ENCODE measurements around the gene DLG4.
A peak's percentile ranks its signal among the peaks of the same experiment; 100 is the strongest.

The DLG4 gene

GRCh38 chr17:7233701-7234082 lies 14.1 kb upstream of the DLG4 start:
- DNase-seq (ENCODE audit: low spot score) = no peak
- FAIRE-seq = no peak

DNA sequence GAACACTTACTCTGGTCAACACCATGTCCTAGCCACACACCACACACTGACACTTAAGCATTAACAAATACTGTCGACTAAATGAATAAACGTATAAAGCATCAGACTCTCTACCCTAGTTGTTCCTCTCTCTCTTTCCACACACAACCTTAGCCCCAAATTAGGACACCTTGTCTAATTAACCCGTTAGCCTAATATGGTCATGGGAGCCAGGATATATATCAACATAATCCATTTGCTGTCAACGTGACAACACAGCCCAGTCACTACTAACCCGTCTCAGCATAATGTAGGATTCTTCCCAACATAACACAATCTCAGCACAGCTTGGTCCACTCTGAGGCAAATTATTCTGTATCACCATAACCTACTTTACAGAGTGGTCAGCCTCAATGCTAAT lies 12.5 kb upstream of the DLG4 start:
- FAIRE-seq (no peak), DNase-seq (ENCODE audit: low spot score) (no peak)

- no peak for DNase-seq (ENCODE audit: low spot score)
- FAIRE-seq = no peak
These were observed 9.9 kb upstream of the DLG4 start for GRCh38 chr17:7229504-7229903.

GRCh38 chr17:7228920-7229319 lies 9.3 kb upstream of the DLG4 start:
- FAIRE-seq = no peak
- DNase-seq (ENCODE audit: low spot score) = no peak

- DNase-seq (ENCODE audit: low spot score) (no peak), FAIRE-seq (no peak)
These were observed 7.4 kb upstream of the DLG4 start for GRCh38 chr17:7226721-7227710.

DNA sequence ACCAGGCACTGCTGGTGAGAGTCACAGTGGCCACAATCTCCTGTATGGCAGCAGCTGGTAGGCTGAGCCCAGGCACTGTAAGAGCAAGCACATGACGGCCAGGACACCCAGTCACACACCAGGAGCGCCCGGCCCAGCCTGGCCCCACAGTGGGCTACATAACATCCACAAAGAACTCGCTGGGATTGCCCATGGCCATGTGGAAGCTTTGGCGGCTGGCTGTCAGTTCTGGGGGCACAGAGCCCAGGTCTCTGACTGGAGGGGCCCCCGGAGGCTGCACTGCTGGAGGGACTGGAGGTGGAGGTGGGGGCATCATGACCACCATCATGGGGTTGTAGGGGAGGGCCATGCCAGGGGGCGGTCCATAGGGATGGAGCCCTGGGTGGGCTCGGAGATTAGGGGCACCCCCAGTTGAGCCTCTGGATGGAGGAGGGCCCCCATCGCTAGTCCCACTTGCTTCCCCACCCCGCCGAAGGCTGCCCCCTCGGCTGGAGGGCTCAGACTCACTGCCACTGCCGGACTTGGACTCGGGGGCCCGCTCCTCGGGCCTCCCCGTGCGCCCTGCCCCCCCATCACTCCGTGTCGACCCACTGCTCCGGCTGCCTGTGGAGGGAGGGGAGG lies 6.2 kb upstream of the DLG4 start:
- FAIRE-seq = no peak
- no peak for DNase-seq (ENCODE audit: low spot score)

DNA sequence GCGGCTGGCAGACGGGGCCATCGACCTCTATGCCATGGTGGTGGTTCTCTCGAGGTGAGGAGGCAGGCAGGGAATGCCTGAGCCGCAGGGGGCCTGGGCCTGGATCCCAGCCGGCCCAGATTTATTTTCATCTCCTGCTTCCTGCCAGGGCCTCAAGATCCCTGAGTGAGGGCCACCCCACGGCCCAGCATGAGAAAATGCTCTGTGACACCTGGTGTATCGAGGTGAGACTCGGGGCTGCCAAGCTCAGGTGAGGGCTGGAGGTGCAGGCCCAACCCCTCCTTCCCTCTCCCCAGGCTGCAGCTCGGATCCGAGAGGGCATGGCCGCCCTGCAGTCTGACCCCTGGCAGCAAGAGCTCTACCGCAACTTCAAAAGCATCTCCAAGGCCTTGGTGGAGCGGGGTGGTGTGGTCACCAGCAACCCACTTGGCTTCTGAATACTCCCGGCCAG lies 5.0 kb upstream of the DLG4 start:
- FAIRE-seq (no peak), DNase-seq (ENCODE audit: low spot score) (no peak)

DNA sequence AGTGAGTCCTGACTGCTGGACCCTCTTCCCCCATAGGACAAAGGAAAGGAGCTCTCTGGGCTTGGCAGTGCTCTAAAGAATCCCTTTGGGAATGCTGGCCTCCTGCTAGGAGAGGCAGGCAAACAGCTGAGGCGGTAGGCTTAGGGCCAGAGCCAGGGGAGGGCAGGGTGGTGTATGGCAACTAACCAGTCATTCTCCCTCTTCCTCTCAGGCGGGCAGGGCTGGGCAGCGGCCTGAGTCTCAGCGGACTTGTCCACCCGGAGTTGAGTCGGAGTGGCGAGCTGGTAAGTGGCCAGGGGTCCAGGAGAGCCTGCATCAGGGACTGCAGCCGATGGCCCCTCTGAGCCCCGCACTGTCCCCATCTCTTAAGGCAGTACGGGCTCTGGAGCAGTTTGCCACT lies 4.5 kb upstream of the DLG4 start:
- FAIRE-seq (no peak), DNase-seq (ENCODE audit: low spot score) (no peak)

GRCh38 chr17:7223375-7223774 lies 3.7 kb upstream of the DLG4 start:
- FAIRE-seq (no peak), DNase-seq (ENCODE audit: low spot score) (no peak)

DNA sequence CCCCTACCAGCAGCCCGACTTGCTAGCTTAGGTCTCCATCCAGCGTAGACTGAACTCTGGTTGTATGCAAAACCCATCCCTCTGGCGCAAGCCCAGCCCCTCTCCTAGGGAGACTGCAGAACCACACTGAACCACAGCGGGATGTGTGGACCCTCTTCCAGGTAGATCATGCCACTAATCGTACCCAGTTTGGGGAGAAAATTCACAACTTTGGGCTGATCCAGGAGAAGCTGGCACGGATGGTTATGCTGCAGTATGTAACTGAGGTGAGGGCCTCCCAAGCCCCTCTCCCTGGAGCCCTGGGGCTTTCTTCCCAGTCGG lies 3.3 kb upstream of the DLG4 start:
- no peak for FAIRE-seq
- DNase-seq (ENCODE audit: low spot score) = no peak

GRCh38 chr17:7222093-7222971 lies 2.7 kb upstream of the DLG4 start:
- DNase-seq (ENCODE audit: low spot score) = no peak
- FAIRE-seq = no peak

GRCh38 chr17:7221278-7222092 lies 1.8 kb upstream of the DLG4 start:
- no peak for FAIRE-seq
- DNase-seq (ENCODE audit: low spot score) = no peak

DNA sequence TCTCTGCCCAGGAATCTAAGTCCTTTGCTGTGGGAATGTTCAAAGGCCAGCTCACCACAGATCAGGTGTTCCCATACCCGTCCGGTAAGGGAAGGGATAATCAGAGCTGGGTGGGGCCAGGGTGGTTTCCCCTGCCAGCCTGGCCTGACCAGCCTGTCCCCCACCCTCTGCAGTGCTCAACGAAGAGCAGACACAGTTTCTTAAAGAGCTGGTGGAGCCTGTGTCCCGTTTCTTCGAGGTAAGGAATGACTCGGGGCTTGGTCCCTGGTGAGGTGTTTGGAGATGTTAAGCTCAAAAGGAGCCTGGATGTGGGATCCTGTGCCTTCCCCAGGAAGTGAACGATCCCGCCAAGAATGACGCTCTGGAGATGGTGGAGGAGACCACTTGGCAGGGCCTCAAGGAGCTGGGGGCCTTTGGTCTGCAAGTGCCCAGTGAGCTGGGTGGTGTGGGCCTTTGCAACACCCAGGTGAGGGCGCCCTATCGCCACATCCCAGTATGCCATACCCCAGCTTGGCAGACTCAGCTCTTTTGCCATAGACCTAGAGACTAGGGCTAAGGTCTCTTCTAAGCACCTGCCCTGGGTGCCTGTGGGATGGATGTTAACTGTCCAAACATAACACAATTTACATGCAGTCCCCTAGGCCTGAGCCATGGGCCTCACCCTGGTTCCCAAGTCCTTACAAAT lies 1.1 kb upstream of the DLG4 start:
- DNase-seq (ENCODE audit: low spot score) (peak; percentile 46), FAIRE-seq (no peak)

DNA sequence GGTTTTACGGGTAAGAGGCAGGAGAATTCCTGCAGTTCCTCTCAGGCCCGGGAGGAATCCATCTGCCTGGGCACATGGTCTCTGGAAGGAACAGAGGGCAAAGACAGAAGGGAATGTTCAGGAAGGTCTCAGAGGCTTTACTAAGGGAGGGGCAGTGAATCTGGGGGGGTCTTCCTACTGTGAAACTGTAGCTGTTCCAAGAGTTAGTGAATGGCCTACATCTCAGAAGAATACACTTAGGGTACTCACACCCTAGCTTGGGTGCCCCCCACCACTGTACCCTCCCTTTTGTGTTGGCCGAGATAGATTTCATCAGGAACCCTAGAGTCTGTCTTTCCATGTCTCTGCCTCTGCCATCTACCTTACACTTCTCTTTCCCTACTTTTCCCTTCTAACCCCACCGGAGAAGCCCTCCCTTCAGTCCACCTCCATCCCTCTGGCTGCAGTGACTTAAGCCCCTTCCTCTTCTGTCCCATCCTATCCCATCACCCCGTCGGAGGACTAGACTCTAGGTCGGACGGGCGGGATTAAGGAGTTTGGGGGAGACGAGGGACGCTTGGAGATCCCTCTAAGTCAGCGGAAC lies 316 bp downstream of the DLG4 start:
- no peak for DNase-seq (ENCODE audit: low spot score)
- peak; percentile 13 for FAIRE-seq

GRCh38 chr17:7218758-7219157 lies 878 bp downstream of the DLG4 start:
- DNase-seq (ENCODE audit: low spot score) = no peak
- FAIRE-seq = no peak

DNA sequence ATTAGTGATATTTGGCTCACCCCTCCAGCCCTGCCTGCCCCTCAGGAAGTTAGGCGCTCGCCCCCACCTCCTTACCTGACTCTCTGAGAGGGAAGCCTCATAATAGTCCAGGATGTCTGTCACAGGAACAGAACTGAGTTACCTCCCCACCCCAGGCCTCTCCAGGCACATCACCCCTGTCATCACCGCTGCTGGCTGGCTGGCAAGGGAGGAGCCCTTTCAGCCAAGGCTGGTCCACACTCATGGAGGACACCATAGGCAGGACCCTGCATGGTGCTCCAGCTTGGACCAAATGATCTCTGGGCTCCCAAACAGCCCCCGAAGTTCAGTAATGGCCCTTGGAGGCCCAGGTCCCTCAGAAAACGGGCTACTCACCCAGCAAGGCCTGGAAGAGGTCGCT lies 1.5 kb downstream of the DLG4 start:
- no peak for FAIRE-seq
- DNase-seq (ENCODE audit: low spot score) = no peak

DNA sequence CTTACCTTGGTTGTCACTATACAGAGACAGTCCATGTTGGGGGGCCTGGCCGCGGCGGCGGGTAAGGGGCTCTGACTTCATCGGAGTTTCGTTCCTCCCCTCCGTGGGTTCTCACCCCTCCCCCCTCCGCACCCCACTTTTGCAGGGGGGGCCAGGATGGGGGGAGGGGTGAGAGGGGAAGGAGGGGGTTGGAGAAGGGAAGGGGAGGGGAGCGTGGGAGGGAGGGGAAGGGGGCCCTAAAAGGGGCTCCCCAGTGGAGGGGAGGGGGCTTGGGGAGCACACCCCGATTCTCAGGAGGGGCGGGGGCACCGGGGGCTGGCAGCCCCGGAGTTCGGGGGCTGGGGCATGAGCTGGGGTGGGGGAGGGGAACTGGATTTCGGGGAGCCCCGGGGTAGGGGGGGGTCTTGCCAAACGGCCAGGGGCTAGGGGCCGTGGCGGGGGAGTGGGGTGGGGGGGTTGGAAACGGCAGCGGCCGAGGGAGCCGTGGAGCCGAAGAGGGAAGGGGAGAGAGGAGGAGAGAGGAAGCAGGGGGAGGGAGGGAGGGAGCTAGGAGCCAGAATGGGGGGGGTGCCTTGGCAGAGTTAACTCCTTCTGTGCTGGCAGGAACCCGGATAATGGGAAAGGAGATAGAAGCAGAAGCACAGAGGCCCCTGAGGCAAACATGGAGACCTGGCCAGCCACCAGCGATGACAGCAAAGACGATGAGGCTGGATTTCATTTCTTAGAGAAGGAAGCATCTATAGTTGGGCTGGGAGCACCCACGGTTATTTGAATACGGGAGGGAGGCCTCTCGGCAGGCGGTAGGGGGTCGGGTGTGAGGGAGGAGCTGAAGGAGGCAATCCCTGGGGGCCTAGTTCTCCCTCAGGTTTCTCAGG lies 2.3 kb downstream of the DLG4 start:
- DNase-seq (ENCODE audit: low spot score) = peak; percentile 48
- no peak for FAIRE-seq

GRCh38 chr17:7216242-7217112 lies 3.2 kb downstream of the DLG4 start:
- FAIRE-seq (no peak), DNase-seq (ENCODE audit: low spot score) (no peak)
